Left renal pelvis (tissue), 4 donors: ENCODE data around the gene GREB1. TPM values are rescaled to one million over a fixed set of nuclear protein-coding genes. Genes with fewer than 3 reads are reported as not detected.

ENCODE experiments used
- DNase-seq, 4 donors: peaks; one replicate each; pipeline ENCODE4 v3.0.0-alpha.2; 2013; ENCODE audit warnings: low read depth in 4 of 4, low spot score in 3 of 4
- polyA plus RNA-seq, 4 donors: library from polyadenylated mRNA; unstranded; fragments of 120-200 nt; gene quantifications; one replicate each; pipeline ENCODE4 v1.2.1, GENCODE V29; 2013; ENCODE audit not compliant: insufficient read length in 4 of 4

GREB1 gene
- polyA plus RNA-seq, 4 donors = 4.3 to 16.3 (median 12.2) TPM

DNA sequence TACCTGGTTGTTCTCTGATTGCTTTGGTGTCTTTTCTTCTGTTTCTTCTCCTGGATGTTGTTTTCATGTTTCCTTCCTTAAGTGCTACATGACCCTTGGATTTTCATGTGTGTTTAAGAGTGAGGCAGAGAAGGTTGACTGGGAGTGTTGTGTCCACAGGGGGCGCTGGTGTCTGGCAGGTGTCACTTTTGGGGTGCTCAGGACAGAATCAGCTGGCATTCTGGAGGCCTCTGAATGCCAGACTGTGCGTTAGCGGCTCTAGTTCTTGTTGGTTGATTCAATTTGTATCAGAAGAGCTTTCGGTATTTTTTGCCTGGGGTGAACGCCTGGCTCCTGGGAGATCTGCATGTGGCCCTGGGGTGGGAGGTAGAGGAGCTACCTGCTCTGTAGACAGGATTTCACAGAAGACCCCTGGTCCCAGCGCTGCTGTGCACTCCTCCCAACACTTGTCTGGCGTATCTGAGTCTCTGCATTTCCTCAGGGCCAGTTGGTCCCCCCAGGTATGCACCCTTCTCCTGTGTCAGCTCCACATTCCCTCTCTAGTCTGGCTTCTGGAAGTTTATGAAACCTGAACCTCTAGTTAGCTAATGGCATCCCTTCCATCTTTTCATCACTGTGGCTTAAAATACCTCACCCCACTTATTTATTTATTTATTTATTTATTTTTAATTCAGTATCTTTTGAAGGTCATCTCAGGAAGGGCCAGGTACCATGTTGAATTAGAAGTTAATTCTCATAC, 1.1 kb downstream of the GREB1 start:
- DNase-seq = no peak

DNA sequence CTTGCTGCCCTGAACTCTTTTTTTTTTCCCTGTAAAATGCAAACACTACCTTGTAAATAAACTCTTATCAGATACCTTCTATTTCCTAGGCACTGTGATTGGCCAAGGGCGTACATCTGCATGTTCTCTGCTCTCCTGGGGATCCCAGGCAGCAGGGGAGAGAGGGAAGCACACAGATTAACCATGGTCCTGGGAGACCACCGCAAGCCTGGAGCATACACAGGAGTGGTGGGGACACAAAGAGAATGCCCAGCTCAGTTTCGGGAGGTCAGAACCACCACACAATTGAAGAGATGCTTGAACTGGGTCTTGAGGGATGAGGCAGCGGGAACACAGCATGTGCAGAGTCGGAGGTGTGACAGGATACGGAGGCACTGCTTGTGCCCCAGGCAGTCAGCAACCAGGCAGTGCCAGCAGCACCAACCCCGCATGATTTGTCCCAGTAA, 2.1 kb downstream of the GREB1 start:
- DNase-seq = no peak

DNA sequence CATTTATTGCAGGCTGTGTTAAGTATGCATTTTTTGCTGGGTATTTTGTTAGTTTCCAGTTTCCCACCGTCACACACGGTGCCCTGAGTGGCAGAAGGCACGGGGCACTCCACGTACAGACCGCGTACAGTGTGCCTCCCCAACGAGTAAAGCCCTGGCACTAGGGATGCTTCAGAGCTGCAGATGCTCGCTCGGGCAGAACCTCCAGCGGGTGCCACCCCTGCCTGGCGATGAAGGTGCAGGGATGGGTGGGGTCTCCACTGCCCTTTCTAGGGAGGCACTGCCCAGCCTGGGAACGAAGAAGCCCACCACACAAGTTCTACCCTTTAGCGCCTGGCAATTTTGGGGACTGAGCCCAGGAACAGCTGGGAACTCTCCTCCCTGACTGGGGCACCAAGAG, 4.1 kb downstream of the GREB1 start:
- no peak for DNase-seq

DNA sequence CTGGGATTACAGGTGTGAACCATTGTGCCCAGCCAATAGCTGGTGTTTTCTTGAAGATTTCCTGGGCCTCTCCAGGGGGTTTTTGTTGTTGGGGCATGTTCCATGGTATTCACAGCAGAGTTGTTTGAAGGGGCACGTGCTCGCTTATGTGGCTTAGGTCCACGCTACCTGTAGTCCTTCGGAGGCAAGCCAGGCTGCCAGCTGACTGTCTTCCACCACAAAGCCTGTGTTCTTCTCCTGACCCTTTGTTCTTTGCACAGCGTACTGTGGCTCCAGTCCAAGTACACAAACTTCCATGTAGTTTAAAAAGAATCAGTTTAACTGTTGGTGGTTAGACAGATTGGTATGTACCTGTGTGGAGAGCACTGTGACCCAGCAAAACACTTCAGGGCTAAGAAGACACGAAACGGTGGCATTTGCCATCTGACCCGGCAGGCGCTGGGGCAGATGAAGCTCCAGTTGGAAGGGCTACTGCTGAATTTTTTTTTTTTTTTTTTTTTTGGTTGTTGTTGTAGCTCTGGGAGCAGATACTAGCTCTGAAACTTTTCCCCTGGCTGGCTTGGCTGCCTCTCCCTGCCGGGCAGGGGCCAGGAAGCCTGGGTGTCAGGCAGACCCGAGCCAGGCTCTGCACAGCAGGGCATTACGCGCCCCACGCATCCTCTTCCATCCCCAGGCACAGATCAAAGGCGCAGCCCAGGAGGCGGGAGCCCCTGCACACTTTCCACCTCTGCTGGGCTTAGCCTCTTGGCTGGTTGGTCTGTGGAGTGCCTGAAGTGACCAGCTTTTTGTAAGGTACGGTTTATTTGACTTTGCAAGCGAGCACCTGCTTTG, 5.7 kb downstream of the GREB1 start:
- peak in 2 of 4 donors; percentile 22 to 52 for DNase-seq

GRCh38 chr2:11540148-11540995, 6.5 kb downstream of the GREB1 start:
- DNase-seq = no peak

- no peak for DNase-seq
Measured at GRCh38 chr2:11540996-11541692, 7.3 kb downstream of the GREB1 start.

DNA sequence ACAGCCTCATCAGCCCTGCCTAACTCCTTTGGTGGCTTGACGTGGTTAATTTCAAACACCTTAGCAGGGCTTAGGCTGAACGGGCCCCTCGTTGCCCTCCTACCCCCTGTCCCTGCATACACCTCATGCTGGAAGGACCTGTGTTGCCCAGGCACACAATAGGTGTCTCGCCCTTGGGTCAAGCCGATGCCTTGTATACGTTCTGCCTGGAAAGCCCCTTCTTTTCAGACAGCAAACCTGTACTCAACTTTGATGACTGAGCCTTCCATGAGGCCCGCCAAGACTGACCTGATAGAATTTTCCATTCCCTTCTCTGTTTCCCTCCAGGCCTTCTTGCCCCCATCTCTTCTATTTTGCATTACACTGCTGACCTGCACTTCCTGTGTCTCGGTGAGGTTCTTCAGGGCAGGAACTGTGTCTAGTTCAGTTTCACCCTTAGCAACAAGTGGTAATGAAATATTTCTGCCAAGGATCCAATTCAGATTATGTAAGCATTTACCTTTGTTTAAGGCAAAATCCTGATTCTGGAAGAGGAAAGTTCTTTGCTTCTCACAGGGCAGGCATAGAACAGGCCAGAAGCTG, 7.9 kb downstream of the GREB1 start:
- no peak for DNase-seq

- no peak for DNase-seq
Measured at GRCh38 chr2:11542275-11542819, 8.5 kb downstream of the GREB1 start.

GRCh38 chr2:11543337-11544216, 9.7 kb downstream of the GREB1 start:
- DNase-seq = no peak

DNA sequence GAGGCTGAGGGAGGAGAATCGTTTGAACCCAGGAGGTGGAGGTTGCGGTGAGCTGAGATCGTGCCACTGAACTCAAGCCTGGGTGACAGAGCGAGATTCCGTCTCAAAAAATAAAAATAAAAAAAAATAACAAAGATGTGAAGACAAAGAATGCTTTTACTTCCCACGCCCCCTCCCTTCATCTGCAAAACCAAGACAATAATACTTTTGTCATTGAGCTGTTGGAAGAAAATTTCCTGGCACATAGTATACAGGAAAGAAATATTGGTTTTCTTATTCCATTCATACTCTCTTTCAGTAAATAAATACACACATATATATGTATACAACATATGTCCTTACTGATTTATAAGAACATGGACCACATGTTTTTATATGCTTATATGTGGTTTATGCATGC, 12.2 kb downstream of the GREB1 start:
- DNase-seq = no peak

GRCh38 chr2:11547912-11548497, 14.2 kb downstream of the GREB1 start:
- DNase-seq = no peak

GRCh38 chr2:11550302-11550701, 16.5 kb downstream of the GREB1 start:
- DNase-seq = no peak

- no peak for DNase-seq
Measured at GRCh38 chr2:11550901-11551568, 17.2 kb downstream of the GREB1 start.

- no peak for DNase-seq
Measured at GRCh38 chr2:11551569-11552259, 17.9 kb downstream of the GREB1 start.

DNA sequence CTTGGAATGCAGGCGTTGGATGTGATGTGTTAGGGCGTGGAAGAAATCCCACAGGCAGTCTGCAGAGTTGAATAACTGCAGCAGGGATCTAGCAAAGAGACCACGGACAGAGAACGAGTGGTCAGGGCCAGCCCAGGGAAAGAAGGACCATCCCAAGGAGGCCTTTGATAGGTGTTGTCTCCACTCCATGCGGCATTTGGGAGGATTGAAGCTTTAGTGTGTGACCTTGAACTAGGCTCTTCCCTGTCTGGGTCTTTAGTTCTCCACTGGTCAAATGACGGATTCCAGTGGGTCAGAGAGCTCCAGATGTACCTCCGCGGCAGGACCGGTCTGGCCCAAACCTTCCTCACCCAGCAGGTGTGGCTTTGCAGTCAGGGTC, 18.4 kb downstream of the GREB1 start:
- DNase-seq = no peak

- no peak for DNase-seq
Measured at GRCh38 chr2:11553661-11554398, 20.0 kb downstream of the GREB1 start.

- DNase-seq = no peak
Measured at GRCh38 chr2:11554399-11554716, 20.5 kb downstream of the GREB1 start.
